K562 (cell line): ENCODE measurements around the gene EPSTI1. TPM values are rescaled to one million over a fixed set of nuclear protein-coding genes. Genes with fewer than 3 reads are reported as not detected.

Experiments
- ATAC-seq: fragments of 200-7000 bp; cut with Tn5 transposase; 3 replicates; pipeline ENCODE4 v1.9.1; 2020; ENCODE audit warnings: moderate library complexity
- BruUV-seq: library from RNA; stranded (reverse); fragments of 400-500 nt; replicated peaks from 2 replicates; lab custom pipeline; 2021; lab: Mats Ljungman, UMichigan
- CTCF ChIA-PET: fragments of 300-600 bp; formaldehyde crosslinking; extraction: SDS; loops from one replicate; lab custom pipeline; 2021; ENCODE audit warnings: low intra/inter-chr PET ratio; lab: Yijun Ruan, JAX
- POLR2A ChIA-PET: fragments of 300-600, 350-650 bp; sonication (Branson Sonifier 250); formaldehyde crosslinking; extraction: SDS; loops from one replicate; lab custom pipeline; 2021; ENCODE audit warnings: antibody characterized with exemption, inconsistent platforms; lab: Yijun Ruan, JAX
- DNase-seq, 4 experiments: peaks; one replicate each; pipeline versions ENCODE4 v3.0.0 to v3.0.0-alpha.2; 2011 to 2018; ENCODE audit warnings: low spot score in 3 of 4, mixed read lengths in 3 of 4; ENCODE audit errors: extremely low read depth in 1 of 4
- FAIRE-seq: peaks from 2 replicates; lab custom pipeline; 2011; peaks lifted over from hg19 to GRCh38; lab: Jason Lieb, UNC
- H2AFZ ChIP-seq: 2 replicates; pipeline ENCODE4 v1.6.0; 2011; ENCODE audit warnings: low read depth, low read length, control low read depth, inconsistent platforms
- H3K27ac ChIP-seq: fragments of 200-600 bp; 3 replicates; pipeline ENCODE4 v1.8.0; 2011; ENCODE audit warnings: low read depth, mild to moderate bottlenecking, control low read depth, inconsistent platforms, low read length, moderate library complexity, mixed read lengths; ENCODE audit errors: extremely low read depth
- H3K27me3 ChIP-seq, 2 experiments: fragments of 300-600 bp in 1 of 2; 2 replicates in 1 of 2; 3 replicates in 1 of 2; pipeline versions ENCODE4 v1.6.0 to v1.8.0; 2011; ENCODE audit warnings: inconsistent platforms in 2 of 2, low read length in 2 of 2, mild to moderate bottlenecking in 1 of 2, mixed read lengths in 1 of 2, moderate library complexity in 1 of 2; ENCODE audit not compliant: control insufficient read depth in 2 of 2, insufficient read depth in 2 of 2
- H3K36me3 ChIP-seq: fragments of 300-600 bp; 3 replicates; pipeline ENCODE4 v1.8.0; 2011; ENCODE audit warnings: mild to moderate bottlenecking, low read length, inconsistent platforms; ENCODE audit not compliant: control insufficient read depth, insufficient read depth
- H3K4me1 ChIP-seq, 2 experiments: fragments of 200-600 bp in 1 of 2; replicated peaks in 1 of 2; 2 replicates in 1 of 2; 3 replicates in 1 of 2; pipeline versions ENCODE4 v1.5.1 to v1.8.0; 2011; ENCODE audit warnings: inconsistent platforms in 2 of 2, low read length in 2 of 2, mild to moderate bottlenecking in 1 of 2, mixed read lengths in 1 of 2, moderate library complexity in 1 of 2; ENCODE audit not compliant: control insufficient read depth in 2 of 2, insufficient read depth in 2 of 2
- H3K4me2 ChIP-seq: 2 replicates; pipeline ENCODE4 v1.6.1; 2011; ENCODE audit warnings: low read length, control low read depth, inconsistent platforms, mixed read lengths; ENCODE audit not compliant: insufficient read depth
- H3K4me3 ChIP-seq: fragments of 200-600 bp; sonication (generic), shearing (Covaris generic); 2 replicates; pipeline ENCODE4 v1.5.1; 2016; ENCODE audit warnings: control low read depth, inconsistent platforms
- H3K79me2 ChIP-seq: fragments of 200-600 bp; 3 replicates; pipeline ENCODE4 v1.8.0; 2011; ENCODE audit warnings: low read length, inconsistent platforms; ENCODE audit not compliant: control insufficient read depth, insufficient read depth
- H3K9ac ChIP-seq, 2 experiments: 2 replicates each; pipeline versions ENCODE4 v1.6.0 to v1.6.1; 2011; ENCODE audit warnings: low read depth in 2 of 2, low read length in 2 of 2, control low read depth in 1 of 2, inconsistent platforms in 1 of 2, mild to moderate bottlenecking in 1 of 2, mixed read lengths in 1 of 2; ENCODE audit not compliant: insufficient read depth in 1 of 2
- H3K9me1 ChIP-seq: one replicate; pipeline ENCODE4 v1.6.0; 2011; ENCODE audit warnings: inconsistent platforms, mild to moderate bottlenecking, low read length, moderate library complexity; ENCODE audit not compliant: control insufficient read depth, insufficient read depth
- H3K9me3 ChIP-seq: replicated peaks from 2 replicates; pipeline ENCODE4 v1.5.1; 2011; ENCODE audit warnings: low read depth, low read length, inconsistent platforms; ENCODE audit not compliant: control insufficient read depth, insufficient read depth
- H4K20me1 ChIP-seq: replicated peaks from 2 replicates; pipeline ENCODE4 v1.6.1; 2011; ENCODE audit warnings: low read length, inconsistent platforms, mixed read lengths; ENCODE audit not compliant: control insufficient read depth, insufficient read depth
- ATF7 ChIP-seq: fragments of 450-650 bp; IDR thresholded peaks from 2 replicates; pipeline ENCODE4 v1.7.1; 2014; ENCODE audit warnings: mild to moderate bottlenecking, moderate library complexity
- BHLHE40 ChIP-seq: IDR thresholded peaks from 2 replicates; pipeline ENCODE4 v1.6.1; 2011; ENCODE audit warnings: low read length, improper control_type of control experiment
- EGR1 ChIP-seq: fragments of 450-650 bp; conservative IDR thresholded peaks from 2 replicates; pipeline ENCODE4 v1.6.1; 2017; ENCODE audit warnings: mild to moderate bottlenecking
- EP300 ChIP-seq: IDR thresholded peaks from 2 replicates; pipeline ENCODE4 v1.6.1; 2012; ENCODE audit warnings: low read length, improper control_type of control experiment
- HNRNPH1 ChIP-seq: fragments of 200-400 bp; formaldehyde crosslinking; optimal IDR thresholded peaks from 2 replicates; pipeline ENCODE3; 2017; ENCODE audit warnings: low read depth, mild to moderate bottlenecking, low read length, moderate library complexity
- KAT7 ChIP-seq: sonication (generic); formaldehyde crosslinking; IDR thresholded peaks from 2 replicates; pipeline ENCODE4 v1.8.0; 2022; ENCODE audit warnings: missing genetic modification reagents, mild to moderate bottlenecking, borderline replicate concordance
- MAZ ChIP-seq, 2 experiments: fragments of 450-650 bp in 1 of 2; sonication (generic) in 1 of 2; formaldehyde crosslinking; IDR thresholded peaks in 1 of 2; conservative IDR thresholded peaks in 1 of 2; 2 replicates each; pipeline versions ENCODE4 v1.4.0 to v1.5.0; 2020; ENCODE audit warnings: mild to moderate bottlenecking in 1 of 2, missing genetic modification reagents in 1 of 2
- MECOM ChIP-seq: fragments of 250-450 bp; sonication (Bioruptor Pico); IDR thresholded peaks from 2 replicates; pipeline ENCODE4 v1.8.0; 2022; ENCODE audit warnings: inconsistent platforms
- MYNN ChIP-seq, 2 experiments: sonication (generic); formaldehyde crosslinking in 1 of 2; IDR thresholded peaks; 2 replicates each; pipeline versions ENCODE4 v1.5.0 to v1.6.1; 2016 to 2020; ENCODE audit warnings: antibody characterized with exemption in 1 of 2, missing genetic modification reagents in 1 of 2
- NR2C2 ChIP-seq, 2 experiments: fragments of 200-800 bp in 1 of 2; sonication (Bioruptor generic) in 1 of 2; sonication (generic) in 1 of 2; formaldehyde crosslinking in 1 of 2; IDR thresholded peaks; 2 replicates each; pipeline versions ENCODE4 v1.6.1 to v1.8.0; 2016 to 2022; ENCODE audit warnings: mild to moderate bottlenecking in 1 of 2, missing compliant biosample characterization in 1 of 2, missing genetic modification characterization in 1 of 2, missing genetic modification reagents in 1 of 2
- NUFIP1 ChIP-seq: fragments of 450-650 bp; IDR thresholded peaks from 2 replicates; pipeline ENCODE4 v1.6.1; 2018; ENCODE audit not compliant: partially characterized antibody
- POLR2H ChIP-seq: IDR thresholded peaks from 2 replicates; pipeline ENCODE4 v1.6.1; 2016; ENCODE audit warnings: missing genetic modification characterization, low read depth, mild to moderate bottlenecking, control low read depth, missing compliant biosample characterization, moderate library complexity
- SAFB2 ChIP-seq: fragments of 200-400 bp; formaldehyde crosslinking; IDR thresholded peaks from 2 replicates; pipeline ENCODE4 v1.6.1; 2018; ENCODE audit warnings: borderline replicate concordance, low read length, low read depth, moderate library complexity; ENCODE audit not compliant: severe bottlenecking
- SREBF2 ChIP-seq: sonication (generic); formaldehyde crosslinking; IDR thresholded peaks from 2 replicates; pipeline ENCODE4 v1.4.0; 2020; ENCODE audit warnings: mild to moderate bottlenecking, missing genetic modification reagents
- ZNF324 ChIP-seq: fragments of 250-450 bp; sonication (Bioruptor Pico); IDR thresholded peaks from 2 replicates; pipeline ENCODE4 v1.4.0; 2020; ENCODE audit warnings: mild to moderate bottlenecking
- ZNF354B ChIP-seq: fragments of 250-450 bp; sonication (Bioruptor Pico); IDR thresholded peaks from 2 replicates; pipeline ENCODE4 v1.4.0; 2020
- ZNF551 ChIP-seq: fragments of 250-450 bp; sonication (Bioruptor Pico); IDR thresholded peaks from 2 replicates; pipeline ENCODE4 v1.5.0; 2021; ENCODE audit warnings: mild to moderate bottlenecking, moderate library complexity
- ZNF77 ChIP-seq: fragments of 250-450 bp; sonication (Bioruptor Pico); IDR thresholded peaks from 2 replicates; pipeline ENCODE4 v1.5.0; 2020
- WGBS: fragments of 100-300 bp; shearing (Covaris generic); methylation state at CpG from one replicate; pipeline ENCODE4 v1.1.6; 2016; ENCODE audit warnings: low coverage, mixed read lengths; ENCODE audit not compliant: insufficient coverage; ENCODE audit errors: missing lambda C conversion rate; 5-methylcytosine and 5-hydroxymethylcytosine counted together
- in situ Hi-C: fragments of 300-500 bp; cut with MboI; formaldehyde crosslinking; loops from 4 replicates; pipeline ENCODE4 v1.15.0; 2018; ENCODE audit warnings: inconsistent platforms, mixed read lengths
- intact Hi-C: fragments of 100-400 bp; cut with micrococcal nuclease; formaldehyde crosslinking; loops from 2 replicates; pipeline ENCODE4 v1.14.2; 2022
- polyA plus RNA-seq, 8 experiments: library from polyadenylated mRNA; depleted of rRNA in 4 of 8; stranded (reverse) in 5 of 8; unstranded in 3 of 8; fragments of >200 nt; fragmentation: Nextera tagmentation in 2 of 8; fragmentation: Illumina TruSeq in 1 of 8; extraction: Ambion mirVana in 2 of 8; extraction: Trizol in 1 of 8; gene quantifications; 2 replicates each; pipeline versions ENCODE4 v1.2.1 to v1.2.3, GENCODE V29; 2011 to 2014; ENCODE audit warnings: inconsistent platforms in 1 of 8, missing spikeins in 1 of 8
- total RNA-seq, 7 experiments: library from RNA; depleted of rRNA in 6 of 7; stranded (reverse); fragments of >200 nt in 6 of 7; fragmentation: Illumina TruSeq in 2 of 7; extraction: Trizol in 2 of 7; gene quantifications; 2 replicates each; pipeline versions ENCODE4 v1.2.1 to v1.2.3, GENCODE V29; 2011 to 2021; ENCODE audit warnings: low replicate concordance in 1 of 7
- TF ChIP-seq, protein P1 (sequence below): fragments of 450-650 bp; IDR thresholded peaks from 2 replicates; pipeline ENCODE4 v1.6.1; 2017; ENCODE audit warnings: antibody characterized with exemption, mild to moderate bottlenecking
- TF ChIP-seq, protein P2 (sequence below): fragments of 250-450 bp; sonication (Bioruptor Pico); IDR thresholded peaks from 2 replicates; pipeline ENCODE4 v1.8.0; 2022; ENCODE audit warnings: inconsistent platforms, mild to moderate bottlenecking, moderate library complexity, borderline replicate concordance

Gene EPSTI1
- total and polyA plus RNA-seq, 9 of the 15 experiments (the other 6 are each of a cell fraction or from before 2014, with no cell fraction given) = 0.18 to 1.0 TPM; not detected in 7

DNA sequence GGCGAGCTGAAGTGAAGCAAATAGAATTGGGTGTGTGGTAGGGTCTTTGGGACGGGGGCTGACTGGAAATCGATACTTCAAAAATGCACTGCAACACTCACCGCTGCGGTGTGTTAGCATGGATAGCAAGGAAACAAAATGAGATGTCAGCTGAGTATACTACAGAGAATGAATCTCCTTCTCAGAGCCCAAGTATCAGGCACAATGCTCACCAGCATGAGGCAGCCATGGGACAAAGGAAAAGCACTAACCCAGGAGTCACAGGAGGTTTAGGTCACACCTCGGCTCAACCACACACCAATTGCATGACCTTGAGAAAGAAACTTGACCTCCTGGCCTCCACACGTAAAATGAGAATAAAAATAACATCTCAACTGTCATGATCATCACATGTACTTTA is 136.6 kb downstream of the EPSTI1 start:
- Histone ChIP-seq H2AFZ (no peak overlapping the region), H3K36me3 (no peaks in the 10 kb centered on the region), H3K4me3 (no peak overlapping the region), H4K20me1 (no peaks in the 10 kb centered on the region), H3K4me1 (no peaks in the 10 kb centered on the region), H3K27me3 (no peaks in the 10 kb centered on the region), H3K27ac (no peak overlapping the region), H3K79me2 (no peaks in the 10 kb centered on the region), H3K9me3 (no peaks in the 10 kb centered on the region), H3K9me1 (no peaks in the 10 kb centered on the region), H3K4me2 (no peak overlapping the region), H3K9ac (no peak overlapping the region)
- ATAC-seq = no peak
- intact Hi-C loops (no loop called here), in situ Hi-C loops (no loop called here)
- no peak for DNase-seq
- WGBS = 0% methylated on average over 6 of the region's 7 CpGs
- TF ChIP-seq, protein P1, sequence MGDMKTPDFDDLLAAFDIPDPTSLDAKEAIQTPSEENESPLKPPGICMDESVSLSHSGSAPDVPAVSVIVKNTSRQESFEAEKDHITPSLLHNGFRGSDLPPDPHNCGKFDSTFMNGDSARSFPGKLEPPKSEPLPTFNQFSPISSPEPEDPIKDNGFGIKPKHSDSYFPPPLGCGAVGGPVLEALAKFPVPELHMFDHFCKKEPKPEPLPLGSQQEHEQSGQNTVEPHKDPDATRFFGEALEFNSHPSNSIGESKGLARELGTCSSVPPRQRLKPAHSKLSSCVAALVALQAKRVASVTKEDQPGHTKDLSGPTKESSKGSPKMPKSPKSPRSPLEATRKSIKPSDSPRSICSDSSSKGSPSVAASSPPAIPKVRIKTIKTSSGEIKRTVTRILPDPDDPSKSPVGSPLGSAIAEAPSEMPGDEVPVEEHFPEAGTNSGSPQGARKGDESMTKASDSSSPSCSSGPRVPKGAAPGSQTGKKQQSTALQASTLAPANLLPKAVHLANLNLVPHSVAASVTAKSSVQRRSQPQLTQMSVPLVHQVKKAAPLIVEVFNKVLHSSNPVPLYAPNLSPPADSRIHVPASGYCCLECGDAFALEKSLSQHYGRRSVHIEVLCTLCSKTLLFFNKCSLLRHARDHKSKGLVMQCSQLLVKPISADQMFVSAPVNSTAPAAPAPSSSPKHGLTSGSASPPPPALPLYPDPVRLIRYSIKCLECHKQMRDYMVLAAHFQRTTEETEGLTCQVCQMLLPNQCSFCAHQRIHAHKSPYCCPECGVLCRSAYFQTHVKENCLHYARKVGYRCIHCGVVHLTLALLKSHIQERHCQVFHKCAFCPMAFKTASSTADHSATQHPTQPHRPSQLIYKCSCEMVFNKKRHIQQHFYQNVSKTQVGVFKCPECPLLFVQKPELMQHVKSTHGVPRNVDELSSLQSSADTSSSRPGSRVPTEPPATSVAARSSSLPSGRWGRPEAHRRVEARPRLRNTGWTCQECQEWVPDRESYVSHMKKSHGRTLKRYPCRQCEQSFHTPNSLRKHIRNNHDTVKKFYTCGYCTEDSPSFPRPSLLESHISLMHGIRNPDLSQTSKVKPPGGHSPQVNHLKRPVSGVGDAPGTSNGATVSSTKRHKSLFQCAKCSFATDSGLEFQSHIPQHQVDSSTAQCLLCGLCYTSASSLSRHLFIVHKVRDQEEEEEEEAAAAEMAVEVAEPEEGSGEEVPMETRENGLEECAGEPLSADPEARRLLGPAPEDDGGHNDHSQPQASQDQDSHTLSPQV = no peak
- no peak for TF ChIP-seq SREBF2 (CRISPR knock-in tag)
- TF ChIP-seq ZNF354B (CRISPR knock-in tag) = no peak
- TF ChIP-seq MYNN (IDR thresholded peaks at IDR 0.05) = no peak
- no peak for TF ChIP-seq MYNN (CRISPR knock-in tag; IDR thresholded peaks at IDR 0.05)
- no peak for TF ChIP-seq ZNF77
- no peak for TF ChIP-seq ZNF551 (CRISPR knock-in tag)
- TF ChIP-seq SAFB2 = no peak
- no peak for TF ChIP-seq KAT7 (CRISPR knock-in tag)
- no peak for TF ChIP-seq EP300
- TF ChIP-seq MAZ (CRISPR knock-in tag; conservative IDR thresholded peaks at IDR 0.05 in 1 of 2, IDR thresholded peaks at IDR 0.05 in 1 of 2) = no peak
- no peak for TF ChIP-seq ZNF324
- TF ChIP-seq EGR1 = no peak
- no peak for TF ChIP-seq ATF7
- TF ChIP-seq POLR2H = no peak
- TF ChIP-seq, protein P2, sequence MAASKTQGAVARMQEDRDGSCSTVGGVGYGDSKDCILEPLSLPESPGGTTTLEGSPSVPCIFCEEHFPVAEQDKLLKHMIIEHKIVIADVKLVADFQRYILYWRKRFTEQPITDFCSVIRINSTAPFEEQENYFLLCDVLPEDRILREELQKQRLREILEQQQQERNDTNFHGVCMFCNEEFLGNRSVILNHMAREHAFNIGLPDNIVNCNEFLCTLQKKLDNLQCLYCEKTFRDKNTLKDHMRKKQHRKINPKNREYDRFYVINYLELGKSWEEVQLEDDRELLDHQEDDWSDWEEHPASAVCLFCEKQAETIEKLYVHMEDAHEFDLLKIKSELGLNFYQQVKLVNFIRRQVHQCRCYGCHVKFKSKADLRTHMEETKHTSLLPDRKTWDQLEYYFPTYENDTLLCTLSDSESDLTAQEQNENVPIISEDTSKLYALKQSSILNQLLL (CRISPR knock-in tag) = no peak
- TF ChIP-seq MECOM = no peak
- no peak for TF ChIP-seq BHLHE40
- TF ChIP-seq NR2C2 (CRISPR knock-in tag; IDR thresholded peaks at IDR 0.05) = no peak
- TF ChIP-seq NR2C2 (tag; IDR thresholded peaks at IDR 0.05) = no peak
- no peak for TF ChIP-seq NUFIP1
- TF ChIP-seq HNRNPH1 = no peak
- POLR2A ChIA-PET = no interaction called here
- BruUV-seq = no TSS peak
- CTCF ChIA-PET = no interaction called here
- no peak for FAIRE-seq
